GM18867 (cell line): ENCODE measurements around the gene HPSE2.

Experiments
- ATAC-seq: cut with Tn5 transposase; IDR thresholded peaks from one replicate; pipeline ENCODE4 v1.9.1; 2021; ENCODE audit warnings: mild to moderate bottlenecking, moderate library complexity; ENCODE audit not compliant: unreplicated experiment

HPSE2 gene

DNA sequence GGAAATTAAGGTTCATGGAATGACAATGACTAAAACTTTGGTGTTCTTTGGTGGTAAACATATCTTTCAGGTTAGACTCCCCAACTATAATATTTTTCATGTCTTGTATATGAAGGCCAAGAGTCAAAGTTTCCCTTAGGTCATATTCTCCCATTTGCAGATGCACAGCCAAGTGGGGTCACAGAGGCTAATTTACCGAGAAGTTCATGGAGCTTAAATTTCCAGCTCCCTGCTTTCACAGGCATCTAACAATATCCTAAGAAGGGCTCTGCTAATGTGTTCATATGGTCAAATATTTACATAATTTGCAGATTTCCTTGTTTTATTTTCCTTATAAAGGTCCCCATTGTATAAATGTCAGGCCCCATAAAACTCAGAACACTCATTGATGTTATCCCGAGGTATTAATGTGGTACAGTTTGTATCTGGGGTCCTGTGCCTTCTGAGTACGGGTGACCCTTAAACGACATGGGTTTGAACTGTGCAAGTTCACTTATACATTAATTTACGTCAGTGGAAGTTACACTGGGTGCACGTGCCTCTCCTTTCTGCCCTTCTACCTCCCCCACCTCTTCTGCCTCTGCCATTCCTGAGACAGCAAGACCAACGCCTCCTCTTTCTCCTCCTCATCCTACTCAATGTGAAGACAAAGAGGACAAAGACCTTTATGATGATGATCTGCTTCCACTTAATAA lies 603.0 kb downstream of the HPSE2 start:
- ATAC-seq, result no peak

- no peak for ATAC-seq
Measured at GRCh38 chr10:98628206-98628605, 607.4 kb downstream of the HPSE2 start.

DNA sequence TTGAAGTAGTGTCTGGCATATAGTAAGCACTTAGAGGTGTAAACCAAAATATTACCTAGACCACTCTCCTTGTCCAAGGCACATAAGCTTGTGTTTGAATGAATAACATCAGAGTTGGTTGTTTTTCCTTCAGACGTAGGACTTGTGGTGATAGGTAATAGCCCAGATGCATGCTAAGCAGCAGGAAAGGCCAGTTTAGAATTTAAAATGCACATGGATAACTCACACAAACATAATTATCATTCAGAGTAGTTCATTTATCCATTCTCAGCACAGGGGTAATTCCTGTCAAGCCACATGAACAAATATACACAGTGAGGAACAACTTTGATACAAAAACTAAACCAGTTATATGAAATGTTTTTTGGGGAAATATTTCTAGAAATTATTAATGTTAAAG lies 607.9 kb downstream of the HPSE2 start:
- ATAC-seq, result no peak

DNA sequence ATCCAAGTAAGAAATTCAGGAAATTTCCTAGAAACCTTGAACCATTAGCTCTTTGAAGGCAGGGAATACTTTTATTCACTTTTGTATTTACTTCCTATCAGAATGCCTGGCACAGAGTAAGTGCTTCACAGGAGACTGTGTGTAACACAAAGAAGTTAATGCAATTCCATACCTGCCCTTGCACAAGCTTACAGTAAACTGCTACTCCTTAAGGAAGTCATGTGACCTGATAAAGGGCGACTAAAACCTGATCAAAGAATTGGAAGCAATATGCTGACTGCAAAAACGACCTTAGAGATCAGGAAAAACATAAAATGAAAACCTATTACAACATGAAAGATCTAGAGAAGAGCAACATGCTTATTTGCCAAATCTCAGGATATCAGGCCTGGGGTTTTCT lies 610.7 kb downstream of the HPSE2 start:
- no peak for ATAC-seq

GRCh38 chr10:98623176-98623575 lies 612.5 kb downstream of the HPSE2 start:
- ATAC-seq, result no peak

GRCh38 chr10:98621630-98622029 lies 614.0 kb downstream of the HPSE2 start:
- ATAC-seq, result no peak

GRCh38 chr10:98620503-98620902 lies 615.1 kb downstream of the HPSE2 start:
- ATAC-seq, result no peak

GRCh38 chr10:98619446-98619845 lies 616.2 kb downstream of the HPSE2 start:
- no peak for ATAC-seq

GRCh38 chr10:98617906-98618520 lies 617.6 kb downstream of the HPSE2 start:
- no peak for ATAC-seq

DNA sequence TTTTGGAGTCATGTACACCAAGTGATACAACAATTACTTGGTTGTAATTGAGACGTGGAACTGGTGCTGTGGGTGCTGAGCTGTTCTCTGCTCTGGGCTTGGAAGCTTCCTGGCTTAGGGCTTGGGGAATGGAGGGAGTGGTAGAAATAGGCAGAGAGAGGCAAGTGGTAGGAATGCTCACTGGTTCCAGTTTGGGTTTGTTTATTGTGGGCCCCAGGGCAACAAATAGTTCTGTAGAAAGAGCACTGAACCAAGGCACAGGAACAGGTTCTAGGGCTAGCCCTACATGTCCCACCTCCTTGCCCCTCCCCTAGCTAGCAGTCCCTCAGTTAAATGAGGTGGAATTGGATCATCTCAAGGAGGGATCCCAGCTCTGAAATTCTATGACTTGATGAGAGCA lies 622.2 kb downstream of the HPSE2 start:
- ATAC-seq, result no peak

GRCh38 chr10:98611436-98611835 lies 624.2 kb downstream of the HPSE2 start:
- ATAC-seq, result no peak

- ATAC-seq, result no peak
Measured at GRCh38 chr10:98610836-98611235, 624.8 kb downstream of the HPSE2 start.

- no peak for ATAC-seq
Measured at GRCh38 chr10:98610301-98610700, 625.4 kb downstream of the HPSE2 start.

GRCh38 chr10:98609265-98609664 lies 626.4 kb downstream of the HPSE2 start:
- ATAC-seq, result no peak

DNA sequence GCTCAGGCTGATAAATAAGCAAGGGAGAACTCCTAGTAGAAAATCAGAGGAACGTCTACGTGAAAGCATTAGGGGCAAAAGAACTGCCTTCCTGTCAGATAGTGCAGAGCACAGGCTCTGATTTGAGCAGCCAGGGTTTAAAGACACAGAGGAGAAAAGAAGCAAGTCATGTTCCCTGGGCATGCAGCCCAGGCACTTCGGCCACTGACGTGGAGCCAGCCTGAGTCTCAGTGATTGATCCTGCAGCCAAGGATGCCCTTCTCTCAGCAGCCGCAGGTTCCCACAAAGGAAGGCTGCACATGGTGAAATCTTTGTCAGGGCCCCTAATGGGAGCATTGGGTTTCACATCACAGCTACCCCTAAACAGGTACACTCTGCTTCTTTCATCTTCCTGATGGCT lies 627.2 kb downstream of the HPSE2 start:
- ATAC-seq, result no peak

DNA sequence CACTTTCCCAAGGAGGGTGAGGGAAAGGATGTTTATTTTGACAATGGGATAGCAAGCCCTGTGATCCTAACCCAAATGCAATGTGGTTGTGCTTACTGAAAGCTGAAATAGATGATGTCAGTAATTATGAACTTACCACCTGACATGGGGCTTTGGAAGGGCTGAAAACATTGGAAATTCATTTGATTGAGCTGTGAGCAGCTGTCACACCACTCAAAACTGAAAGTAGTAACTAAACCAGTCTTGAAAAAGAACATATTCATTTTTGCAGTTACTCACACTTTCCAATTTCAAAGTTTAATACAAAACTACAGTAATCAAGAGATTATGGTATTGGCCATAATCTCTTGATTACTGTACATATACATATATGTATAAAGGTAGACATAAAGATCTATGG lies 633.4 kb downstream of the HPSE2 start:
- no peak for ATAC-seq

DNA sequence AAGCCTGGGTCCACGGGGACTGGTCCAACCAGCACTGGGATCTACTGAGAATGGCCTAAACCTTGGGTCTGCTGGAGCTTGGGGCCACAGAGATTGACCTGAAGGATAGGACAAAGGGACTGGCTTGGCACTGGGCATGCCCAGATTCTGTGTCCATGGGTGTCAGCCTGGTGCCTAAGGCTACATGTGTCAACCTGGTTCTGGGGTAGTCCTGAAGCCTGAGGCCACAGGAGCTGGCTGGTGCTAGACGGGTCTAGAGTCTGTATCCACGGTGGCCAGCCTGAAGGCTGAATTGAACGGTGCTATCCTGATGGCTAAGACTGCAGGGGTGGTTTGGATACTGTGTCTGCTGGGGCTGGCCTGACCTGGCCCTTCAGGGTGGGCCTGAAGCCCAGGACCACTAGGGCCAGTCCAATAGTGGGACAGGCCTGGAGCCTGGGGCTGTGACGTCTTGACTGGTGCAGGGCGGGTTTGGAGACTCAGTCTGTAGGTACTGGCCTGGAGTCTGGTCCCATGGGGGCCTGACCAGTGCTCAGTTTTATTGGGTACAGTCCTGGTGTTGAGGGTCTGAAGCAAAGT lies 636.5 kb downstream of the HPSE2 start:
- ATAC-seq, result no peak

DNA sequence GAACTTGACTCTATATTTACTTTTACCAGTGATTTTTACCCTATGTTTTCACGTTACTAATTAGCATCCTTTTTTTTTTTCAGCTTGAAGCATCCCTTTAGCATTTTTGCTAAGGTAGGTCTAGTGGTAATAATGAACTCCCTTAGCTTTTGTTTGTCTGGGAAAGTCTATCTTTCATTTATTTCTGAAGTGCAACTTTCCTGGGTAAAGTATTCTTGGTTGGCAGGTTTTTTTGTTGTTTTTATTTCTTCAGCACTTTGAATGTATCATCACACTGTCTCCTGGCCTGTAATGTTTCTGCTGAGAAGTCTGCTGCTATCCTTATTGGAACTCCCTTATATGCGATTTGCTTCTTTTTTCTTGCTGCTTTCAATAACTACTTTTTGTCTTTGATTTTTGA lies 639.2 kb downstream of the HPSE2 start:
- no peak for ATAC-seq

DNA sequence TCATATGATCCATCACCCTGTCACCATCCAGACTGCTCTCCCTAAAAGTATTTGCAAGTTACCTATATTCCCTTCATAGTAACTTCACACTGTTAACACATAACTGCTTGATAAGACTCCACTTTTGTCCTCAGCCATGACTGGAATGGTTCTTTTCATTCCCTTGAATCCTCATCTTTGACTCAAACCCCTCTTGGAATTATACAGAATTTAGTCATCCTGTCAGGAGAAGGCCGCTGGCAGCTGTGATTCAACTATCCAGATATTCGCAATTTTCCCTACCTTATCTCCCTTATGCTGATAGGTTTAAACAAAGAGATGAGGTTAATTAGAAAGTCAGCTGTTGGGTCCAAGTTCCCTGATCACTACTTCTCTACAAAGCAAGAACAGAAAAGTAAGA lies 646.0 kb downstream of the HPSE2 start:
- ATAC-seq, result no peak

GRCh38 chr10:98589007-98589406 lies 646.6 kb downstream of the HPSE2 start:
- ATAC-seq, result no peak

- no peak for ATAC-seq
Measured at GRCh38 chr10:98587156-98587837, 648.4 kb downstream of the HPSE2 start.

DNA sequence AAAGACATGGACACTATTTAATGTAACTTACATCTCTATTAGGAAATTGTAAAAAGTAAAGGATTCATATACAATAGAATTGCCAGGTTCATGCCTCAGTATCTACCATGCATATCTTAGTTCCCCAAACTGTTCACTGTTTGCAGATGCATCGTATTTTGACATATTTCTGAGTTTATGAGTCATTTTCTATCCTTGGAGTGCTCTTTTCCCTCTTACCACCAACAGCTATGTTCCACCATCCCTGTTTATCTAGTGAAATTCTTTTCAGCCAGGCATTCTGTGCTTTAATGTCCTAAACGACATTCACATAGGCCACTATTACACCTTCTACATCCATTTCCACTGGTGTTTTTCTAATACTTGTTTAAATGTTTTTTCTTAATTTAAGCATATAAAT lies 649.6 kb downstream of the HPSE2 start:
- no peak for ATAC-seq
